Measurements from ENCODE around the gene HTR3B. TPM values are rescaled to one million over a fixed set of nuclear protein-coding genes. Genes with fewer than 3 reads are reported as not detected.

The HTR3B gene
- total and polyA plus RNA-seq, 2 of the 4 experiments (the other 2 are of a cell fraction), result not detected

DNA sequence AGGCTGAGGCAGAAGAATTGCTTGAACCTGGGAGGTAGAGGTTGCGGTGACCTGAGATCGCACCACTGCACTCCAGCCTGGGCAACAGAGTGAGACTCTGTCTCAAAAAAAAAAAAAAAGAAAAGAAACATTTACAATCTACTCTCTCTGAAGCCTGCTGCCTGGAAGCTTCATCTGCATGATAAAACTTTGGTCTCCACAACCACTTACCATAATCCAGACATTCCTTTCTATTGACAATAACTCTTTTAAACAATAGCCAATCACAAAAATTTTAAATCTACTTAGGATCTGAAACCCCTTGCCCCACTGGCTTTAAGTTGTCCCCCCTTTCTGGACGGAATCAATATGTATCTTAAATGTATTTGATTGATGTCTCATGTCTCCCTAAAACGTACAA is 45.3 kb downstream of the HTR3B start:
- H3K27me3 ChIP-seq (ENCODE audit: control insufficient read depth, insufficient read depth, low read length), result peaks cover 4% of the 10 kb centered on the region; the same call in 1 of the 2 replicates
- in situ Hi-C loops (cut with MboI; ENCODE audit: low sequenced_read_pairs) (no loop called here), intact Hi-C loops (cut with micrococcal nuclease) (no loop called here), dilution Hi-C loops (cut with HindIII; ENCODE audit: low sequenced_read_pairs, unreplicated experiment) (no loop called here)
- H4K5ac ChIP-seq (ENCODE audit: low read depth, low read length), result no peak overlapping the region
- POLR2A ChIA-PET (ENCODE audit: unreplicated experiment), result no interaction called here
- H3K23ac ChIP-seq (ENCODE audit: low read depth, low read length), result no peak overlapping the region
- no peak overlapping the region for H2BK15ac ChIP-seq (ENCODE audit: low read depth, low read length)
- no peak overlapping the region for H4K91ac ChIP-seq (ENCODE audit: insufficient read depth, low read depth, low read length)
- no peak overlapping the region for H3K18ac ChIP-seq (ENCODE audit: low read depth, low read length)
- H2AFZ ChIP-seq (replicated peaks; ENCODE audit: low read length, poor library complexity), result no peak overlapping the region
- no peaks in the 10 kb centered on the region for H3K36me3 ChIP-seq (ENCODE audit: control insufficient read depth, insufficient read depth, low read length)
- H2AK5ac ChIP-seq (ENCODE audit: low read depth, low read length), result no peak overlapping the region
- H3K9me1 ChIP-seq (ENCODE audit: insufficient read depth, low read length), result no peaks in the 10 kb centered on the region
- WGBS, 2 experiments (ENCODE audit: extremely low coverage in 2 of 2, insufficient read length in 1 of 2), result no CpG with 5 or more reads among the region's 4 CpGs
- no peak overlapping the region for H3K27ac ChIP-seq (ENCODE audit: insufficient read depth, low read length)
- H3K14ac ChIP-seq (replicated peaks; ENCODE audit: low read depth, low read length), result no peak overlapping the region
- no peak overlapping the region for H2AK9ac ChIP-seq (replicated peaks; ENCODE audit: low read depth, low read length, poor library complexity)
- CTCF ChIA-PET, result no interaction called here
- ATAC-seq (ENCODE audit: low read depth), result no peak
- TF ChIP-seq MAFK (IDR thresholded peaks at IDR 0.05; ENCODE audit: low read depth, low read length) (no peak), CEBPB (IDR thresholded peaks at IDR 0.05; ENCODE audit: low read depth, low read length) (no peak), SMC3 (IDR thresholded peaks at IDR 0.05; ENCODE audit: low read depth, low read length) (no peak), RCOR1 (IDR thresholded peaks at IDR 0.05; ENCODE audit: insufficient replicate concordance, low read length) (no peak), POLR2A (IDR thresholded peaks at IDR 0.05; ENCODE audit: low read depth, low read length) (no peak), MAZ (IDR thresholded peaks at IDR 0.05; ENCODE audit: borderline replicate concordance, low read depth, low read length) (no peak), ELK1 (IDR thresholded peaks at IDR 0.05; ENCODE audit: borderline replicate concordance, low read depth, low read length) (no peak), NFE2L2 (IDR thresholded peaks at IDR 0.05; ENCODE audit: low read depth, low read length) (no peak), BHLHE40 (IDR thresholded peaks at IDR 0.05; ENCODE audit: low read depth, low read length) (no peak)
- TF ChIP-seq, protein P1, sequence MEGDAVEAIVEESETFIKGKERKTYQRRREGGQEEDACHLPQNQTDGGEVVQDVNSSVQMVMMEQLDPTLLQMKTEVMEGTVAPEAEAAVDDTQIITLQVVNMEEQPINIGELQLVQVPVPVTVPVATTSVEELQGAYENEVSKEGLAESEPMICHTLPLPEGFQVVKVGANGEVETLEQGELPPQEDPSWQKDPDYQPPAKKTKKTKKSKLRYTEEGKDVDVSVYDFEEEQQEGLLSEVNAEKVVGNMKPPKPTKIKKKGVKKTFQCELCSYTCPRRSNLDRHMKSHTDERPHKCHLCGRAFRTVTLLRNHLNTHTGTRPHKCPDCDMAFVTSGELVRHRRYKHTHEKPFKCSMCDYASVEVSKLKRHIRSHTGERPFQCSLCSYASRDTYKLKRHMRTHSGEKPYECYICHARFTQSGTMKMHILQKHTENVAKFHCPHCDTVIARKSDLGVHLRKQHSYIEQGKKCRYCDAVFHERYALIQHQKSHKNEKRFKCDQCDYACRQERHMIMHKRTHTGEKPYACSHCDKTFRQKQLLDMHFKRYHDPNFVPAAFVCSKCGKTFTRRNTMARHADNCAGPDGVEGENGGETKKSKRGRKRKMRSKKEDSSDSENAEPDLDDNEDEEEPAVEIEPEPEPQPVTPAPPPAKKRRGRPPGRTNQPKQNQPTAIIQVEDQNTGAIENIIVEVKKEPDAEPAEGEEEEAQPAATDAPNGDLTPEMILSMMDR (conservative IDR thresholded peaks at IDR 0.05; ENCODE audit: low read depth, low read length), result no peak
- BruUV-seq (replicated peaks), result no TSS peak
- H3K56ac ChIP-seq (ENCODE audit: extremely low read depth, insufficient read depth, low read length), result no peak overlapping the region
- H4K8ac ChIP-seq (ENCODE audit: low read depth in 2 of 2, low read length in 2 of 2), result no peak overlapping the region
- no peak overlapping the region for H2BK120ac ChIP-seq (ENCODE audit: low read depth, low read length)
- no peak for DNase-seq
- no peak overlapping the region for H3K4me2 ChIP-seq (ENCODE audit: low read depth, low read length)
- no peak overlapping the region for H3K4me3 ChIP-seq (ENCODE audit: insufficient read depth, low read depth, low read length)
- H3K4ac ChIP-seq (ENCODE audit: low read depth, low read length), result no peak overlapping the region
- no peak overlapping the region for H2BK20ac ChIP-seq (ENCODE audit: low read depth, low read length)
- no peaks in the 10 kb centered on the region for H4K20me1 ChIP-seq (ENCODE audit: insufficient read depth, low read length)
- H3K9me3 ChIP-seq (ENCODE audit: control insufficient read depth, insufficient read depth, low read length), result no peaks in the 10 kb centered on the region
- H3K79me1 ChIP-seq (ENCODE audit: low read depth in 1 of 2, low read length in 2 of 2), result no peaks in the 10 kb centered on the region
- no peak overlapping the region for H2BK5ac ChIP-seq (ENCODE audit: low read depth, low read length, poor library complexity, severe bottlenecking)
- no peaks in the 10 kb centered on the region for H3K4me1 ChIP-seq (ENCODE audit: control insufficient read depth, insufficient read depth, low read length)
- no peak overlapping the region for H3K9ac ChIP-seq (ENCODE audit: low read depth, low read length)
